ENCODE data around the gene PXMP4.
A peak's percentile ranks its signal among the peaks of the same experiment; 100 is the strongest.

The PXMP4 gene

DNA sequence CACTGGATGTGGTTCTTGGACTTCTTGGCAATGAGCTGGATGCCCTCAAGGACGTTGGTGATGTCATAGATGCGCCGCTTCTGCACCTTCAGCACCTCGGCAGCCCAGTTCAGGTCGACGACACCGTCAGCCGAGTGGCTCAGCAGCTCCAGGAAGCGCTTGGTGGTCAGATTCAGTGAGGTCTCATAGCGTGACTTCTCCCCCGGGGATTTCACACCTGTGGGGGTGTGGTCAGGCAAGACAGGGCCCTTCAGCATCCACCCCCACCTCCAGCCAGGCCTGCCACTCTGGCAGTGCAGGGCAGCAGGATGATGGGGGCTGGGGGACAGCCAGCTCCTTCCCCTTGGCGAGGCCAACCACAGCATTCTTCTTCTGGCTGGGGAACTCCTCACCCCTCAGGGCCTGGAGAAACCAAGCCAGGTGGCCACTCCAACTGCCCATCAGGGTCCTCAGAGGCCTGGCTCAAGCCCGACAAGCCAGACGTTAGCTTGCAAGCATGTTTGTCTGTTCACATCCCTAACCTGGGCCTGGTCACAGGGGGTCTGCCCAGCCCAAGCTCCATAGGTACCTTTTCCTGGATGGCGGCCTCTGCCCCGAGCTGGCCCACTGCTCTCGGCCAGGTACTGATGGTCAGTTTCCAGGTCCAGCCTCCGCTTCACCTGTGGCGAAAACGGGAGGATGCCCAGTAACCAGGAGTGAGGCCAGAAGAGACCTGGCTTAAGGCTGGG lies 40.2 kb downstream of the PXMP4 start:
- ChIA-PET CTCF (interaction anchor here (0.9 to 5.2 kb wide), 5 partner anchors 9 to 40 kb away, joined by 3 to 61 read pairs (median 3); partner anchors contain the start of genes ACTL10 and PXMP4), POLR2A (interaction anchor here (1.5 kb wide), 1 partner anchor 13 kb away, joined by 5 read pairs; the partner anchor contains the start of gene ACTL10)
- peak; percentile 81 for DNase-seq (ENCODE audit: extremely low spot score)
- TF ChIP-seq CTCF (IDR thresholded peaks at IDR 0.05; ENCODE audit: control extremely low read depth, extremely low read depth, low read depth, missing control alignments) = no peak

GRCh38 chr20:33677991-33678702 lies 42.0 kb downstream of the PXMP4 start:
- no peak for TF ChIP-seq CTCF (IDR thresholded peaks at IDR 0.05; ENCODE audit: control extremely low read depth, extremely low read depth, low read depth, missing control alignments)
- ChIA-PET CTCF (interaction anchor here (1.7 to 5.2 kb wide), 2 partner anchors 10 to 11 kb away, joined by 8 to 61 read pairs; partner anchors contain the start of gene ACTL10), POLR2A (no interaction called here)
- DNase-seq (ENCODE audit: extremely low spot score) = no peak

DNA sequence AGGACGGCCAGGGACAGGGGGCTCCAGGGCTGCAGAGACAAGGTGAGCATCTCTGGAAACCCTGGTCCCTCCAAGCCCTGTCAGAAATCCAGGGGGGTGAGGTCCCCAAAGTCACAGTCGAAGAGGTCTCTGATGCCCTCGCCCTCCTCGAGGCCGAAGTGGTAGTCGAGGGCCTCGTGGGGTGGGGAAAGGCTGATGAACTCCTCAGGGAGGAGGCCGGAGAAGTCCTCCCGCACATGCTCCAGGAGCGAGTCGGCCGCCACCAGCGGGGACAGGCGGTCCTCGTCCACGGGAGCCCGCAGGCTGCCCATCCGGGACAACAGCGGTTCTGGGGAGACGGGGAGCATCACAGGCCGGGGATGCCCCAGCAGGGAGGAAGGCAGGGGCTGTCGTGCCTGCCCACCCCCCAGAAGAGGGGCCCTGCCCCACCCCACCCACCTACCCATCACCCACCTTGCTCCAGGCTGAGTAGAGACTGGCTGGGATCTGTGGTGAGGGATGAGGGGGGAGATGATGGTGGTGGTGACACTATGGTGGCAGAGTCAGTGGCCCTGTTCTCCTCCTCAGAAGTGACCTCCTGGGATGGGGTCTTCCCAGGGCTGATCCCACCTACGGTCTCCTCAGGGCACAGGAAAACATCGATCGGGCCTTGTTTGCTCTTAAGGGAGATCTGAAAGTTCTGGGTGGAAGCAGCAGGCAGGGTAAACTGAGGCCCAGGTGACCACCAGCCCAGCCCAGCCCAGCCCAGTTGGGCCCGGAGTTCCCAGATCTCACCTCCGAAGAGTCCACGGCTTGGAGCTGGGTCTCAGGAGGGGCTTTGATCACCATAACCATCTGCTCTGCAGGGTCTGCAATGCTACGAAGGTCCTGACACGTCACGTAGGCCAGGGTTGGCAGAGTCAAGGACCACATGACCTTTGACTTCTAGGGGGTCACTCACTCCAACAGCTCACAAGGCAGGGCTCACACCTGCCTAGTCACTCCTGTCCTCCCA lies 43.2 kb downstream of the PXMP4 start:
- ChIA-PET POLR2A (interaction anchor here (0.6 kb wide), 1 partner anchor 1496 kb away, joined by 3 read pairs; no protein-coding TSS in a partner anchor), CTCF (interaction anchor here (1.7 kb wide), 1 partner anchor 8 kb away, joined by 8 read pairs; no protein-coding TSS in a partner anchor)
- TF ChIP-seq CTCF (IDR thresholded peaks at IDR 0.05; ENCODE audit: control extremely low read depth, extremely low read depth, low read depth, missing control alignments) = no peak
- DNase-seq (ENCODE audit: extremely low spot score) = no peak

- no peak for DNase-seq (ENCODE audit: extremely low spot score)
- ChIA-PET POLR2A (interaction anchor here (0.9 kb wide), 1 partner anchor 13 kb away, joined by 3 read pairs; no protein-coding TSS in a partner anchor), CTCF (interaction anchor here (1.2 kb wide), 1 partner anchor 9 kb away, joined by 3 read pairs; the partner anchor contains the start of gene ACTL10)
- TF ChIP-seq CTCF (IDR thresholded peaks at IDR 0.05; ENCODE audit: control extremely low read depth, extremely low read depth, low read depth, missing control alignments) = no peak
Observed at GRCh38 chr20:33676121-33676520, 44.0 kb downstream of the PXMP4 start.

- DNase-seq (ENCODE audit: extremely low spot score) = no peak
- no peak for TF ChIP-seq CTCF (IDR thresholded peaks at IDR 0.05; ENCODE audit: control extremely low read depth, extremely low read depth, low read depth, missing control alignments)
- POLR2A ChIA-PET = interaction anchor here (0.9 kb wide), 1 partner anchor 12 kb away, joined by 3 read pairs; no protein-coding TSS in a partner anchor
- CTCF ChIA-PET = interaction anchor here (1.2 to 1.3 kb wide), 2 partner anchors 9 to 10 kb away, joined by 3 read pairs; partner anchors contain the start of gene ACTL10
Observed at GRCh38 chr20:33675136-33675959, 44.8 kb downstream of the PXMP4 start.

Data from GM10248 (cell line).